ENCODE data around the gene ZNF791.
"Not testable (repeated sequence)": the region's sequence is repeated elsewhere in the genome, so short reads cannot be mapped to it uniquely, and the experiment has no call there.

Gene ZNF791

DNA sequence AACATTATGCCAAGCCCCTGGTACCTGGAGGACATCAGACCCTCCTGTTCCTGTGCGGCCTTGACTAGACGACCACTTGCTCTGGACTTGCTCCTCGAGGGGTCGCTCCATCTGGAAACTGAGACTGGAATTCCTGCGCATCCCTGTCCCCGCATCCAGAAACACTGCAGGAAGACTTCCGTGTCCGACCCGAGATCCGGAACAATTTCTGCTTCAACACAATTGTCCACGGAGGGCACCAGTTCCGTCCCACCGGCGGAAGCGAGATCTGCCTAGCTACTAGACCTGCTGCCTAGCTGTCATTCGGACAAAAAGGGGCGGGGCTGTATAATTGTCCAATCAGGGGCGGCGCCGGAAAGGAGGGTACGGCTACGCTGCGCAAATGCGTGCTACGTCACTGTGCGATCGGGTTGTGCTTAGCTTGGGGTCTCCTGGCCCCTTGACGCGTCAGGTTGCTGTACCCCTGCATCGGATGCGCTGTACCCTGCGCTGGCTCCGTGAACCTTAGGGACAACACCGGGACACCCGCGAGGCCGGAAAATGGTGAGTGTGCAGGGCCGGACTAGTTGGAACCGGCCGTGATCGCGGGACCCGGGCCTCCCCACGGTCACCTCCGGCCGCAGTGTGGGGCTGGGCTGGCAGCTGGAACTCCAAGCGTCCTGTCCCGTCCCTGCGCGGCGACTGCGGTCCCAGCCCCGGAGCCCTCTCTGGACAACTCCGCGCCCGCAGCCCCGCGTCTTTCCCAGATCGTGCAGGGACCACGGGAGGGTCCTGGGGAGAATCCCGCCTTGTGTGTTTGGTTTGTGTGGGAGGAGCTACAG, at the start of gene ZNF791, which contains the start of gene ZNF490:
Gene ZNF791 (plus strand): TSS at position 381 of the 821 bp plus-strand sequence. CDS start 160 bp downstream, at position 541.
Gene ZNF490 (minus strand): TSS at position 274 of the 821 bp plus-strand sequence. CDS start 133 bp downstream, at position 141.
- peak; percentile 98 for DNase-seq

- DNase-seq: peak; percentile 82
These were observed 46.6 kb upstream of the ZNF791 start for GRCh38 chr19:12564016-12564664.

DNA sequence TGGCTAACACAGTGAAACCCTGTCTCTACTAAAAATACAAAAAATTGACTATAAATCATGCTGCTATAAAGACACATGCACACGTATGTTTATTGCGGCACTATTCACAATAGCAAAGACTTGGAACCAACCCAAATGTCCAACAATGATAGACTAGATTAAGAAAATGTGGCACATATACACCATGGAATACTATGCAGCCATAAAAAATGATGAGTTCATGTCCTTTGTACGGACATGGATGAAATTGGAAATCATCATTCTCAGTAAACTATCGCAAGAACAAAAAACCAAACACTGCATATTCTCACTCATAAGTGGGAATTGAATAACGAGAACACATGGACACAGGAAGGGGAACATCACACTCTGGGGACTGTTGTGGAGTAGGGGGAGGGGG, 44.3 kb upstream of the ZNF791 start:
- not testable (repeated sequence) for DNase-seq

DNA sequence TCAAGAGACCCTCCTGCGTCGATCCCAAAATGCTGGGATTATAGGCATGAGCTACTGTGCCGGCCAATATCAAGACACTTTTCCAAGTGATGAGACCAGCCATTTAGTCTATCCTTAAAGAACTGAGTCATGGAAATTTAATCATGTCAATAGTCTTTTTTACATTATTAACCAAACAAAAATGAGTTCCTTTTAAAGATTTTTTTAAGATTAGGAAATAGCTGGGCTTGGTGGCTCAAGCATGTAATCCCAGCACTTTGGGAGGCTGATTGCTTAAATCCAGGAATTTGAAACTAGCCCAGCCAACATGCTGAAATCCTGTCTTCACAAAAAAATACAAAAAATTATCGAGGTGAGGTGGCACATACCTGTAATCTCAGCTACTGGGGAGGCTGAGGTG, 42.8 kb upstream of the ZNF791 start:
- DNase-seq: no peak

- no peak for DNase-seq
These were observed 36.7 kb upstream of the ZNF791 start for GRCh38 chr19:12574036-12574435.

GRCh38 chr19:12578641-12579040, 32.1 kb upstream of the ZNF791 start:
- DNase-seq: no peak

DNA sequence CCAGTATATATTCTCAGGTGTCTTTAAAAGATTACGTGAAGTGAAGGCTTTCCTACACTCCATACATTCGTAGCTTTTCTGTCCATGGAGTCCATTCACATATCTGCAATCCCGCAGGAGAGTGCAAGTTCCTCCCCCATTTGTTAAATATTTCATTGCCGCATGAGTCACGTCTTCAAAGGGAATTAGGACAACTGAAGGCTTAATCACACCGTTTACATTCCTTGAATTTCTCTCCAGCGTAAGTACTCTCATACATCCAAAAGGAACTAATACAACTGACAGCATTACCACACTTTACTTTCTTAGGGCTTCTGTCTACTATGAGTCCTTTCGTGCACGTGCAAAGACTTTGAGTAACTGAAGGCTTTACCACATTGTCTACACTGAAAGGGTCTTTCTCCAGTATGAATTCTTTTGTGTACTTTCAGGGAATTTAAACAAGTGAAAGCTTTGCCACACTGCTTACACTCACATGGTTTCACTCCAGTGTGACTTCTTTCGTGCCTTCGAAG, 30.5 kb upstream of the ZNF791 start:
- peak; percentile 51 for DNase-seq

DNA sequence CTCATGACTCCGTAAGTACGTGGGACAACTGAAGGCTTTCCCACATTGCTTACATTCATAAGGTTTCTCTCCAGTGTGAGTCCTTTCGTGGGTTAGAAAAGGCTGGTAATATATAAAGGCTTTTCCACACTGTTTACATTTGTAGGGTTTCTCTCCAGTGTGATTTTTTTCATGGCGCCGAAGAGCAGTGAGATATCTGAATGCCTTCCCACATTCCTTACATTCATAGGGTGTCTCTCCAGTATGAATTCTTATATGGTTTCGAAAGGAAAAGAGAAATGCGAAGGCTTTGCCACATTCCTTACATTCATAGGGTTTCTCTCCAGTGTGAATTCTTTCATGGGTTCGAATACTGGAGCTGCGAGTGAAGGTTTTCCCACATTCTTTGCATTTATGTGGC, 29.6 kb upstream of the ZNF791 start:
- DNase-seq: no peak

GRCh38 chr19:12596485-12596884, 14.2 kb upstream of the ZNF791 start:
- no peak for DNase-seq

DNA sequence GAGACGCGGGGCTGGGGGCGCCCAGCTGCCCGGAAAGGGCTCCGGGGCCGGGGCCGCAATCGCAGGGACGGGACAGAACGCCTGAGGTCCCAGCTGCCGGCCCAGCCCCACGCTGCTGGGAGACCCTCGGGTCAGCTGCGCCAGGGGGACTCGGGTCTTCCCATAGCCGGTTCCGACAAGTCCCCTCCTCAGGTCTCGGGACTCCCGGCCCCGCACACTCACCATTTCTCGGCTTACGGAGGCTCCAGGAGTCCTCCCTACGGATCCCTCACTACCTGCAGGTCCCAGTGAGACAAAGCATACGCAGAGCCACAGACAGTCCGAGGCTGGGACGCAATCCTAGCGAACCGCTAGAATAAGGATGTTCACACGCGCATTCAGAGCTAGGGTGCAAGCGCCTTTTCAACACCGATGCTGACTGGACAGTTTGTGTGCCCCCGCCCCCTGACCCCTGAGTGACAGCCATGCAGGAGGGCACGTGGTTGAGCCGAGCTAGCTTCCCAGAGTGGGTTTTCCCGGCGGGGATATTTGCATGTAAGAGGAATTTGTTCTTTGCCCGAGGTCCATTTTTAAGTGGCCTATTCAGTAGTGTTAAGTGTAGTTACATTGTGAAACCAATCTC, 13.7 kb upstream of the ZNF791 start:
- DNase-seq: no peak

DNA sequence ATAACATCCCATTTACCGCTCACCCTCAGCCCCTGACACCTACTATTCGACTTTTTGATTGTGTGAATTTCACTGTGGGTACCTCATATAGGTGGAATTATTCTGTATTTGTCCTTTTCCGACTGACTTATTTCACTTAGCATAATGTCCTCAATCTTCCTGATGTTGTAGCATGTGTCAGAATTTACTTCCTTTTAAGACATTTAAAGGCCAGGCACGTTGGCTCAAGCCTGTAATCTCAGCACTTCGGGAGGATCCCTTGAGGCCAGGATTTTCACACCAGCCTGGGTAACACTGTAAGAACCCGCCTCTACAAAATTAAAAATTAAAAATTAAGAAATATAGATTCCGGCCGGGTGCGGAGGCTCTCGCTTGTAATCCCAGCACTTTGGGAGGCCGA, 13.1 kb upstream of the ZNF791 start:
- no peak for DNase-seq

DNA sequence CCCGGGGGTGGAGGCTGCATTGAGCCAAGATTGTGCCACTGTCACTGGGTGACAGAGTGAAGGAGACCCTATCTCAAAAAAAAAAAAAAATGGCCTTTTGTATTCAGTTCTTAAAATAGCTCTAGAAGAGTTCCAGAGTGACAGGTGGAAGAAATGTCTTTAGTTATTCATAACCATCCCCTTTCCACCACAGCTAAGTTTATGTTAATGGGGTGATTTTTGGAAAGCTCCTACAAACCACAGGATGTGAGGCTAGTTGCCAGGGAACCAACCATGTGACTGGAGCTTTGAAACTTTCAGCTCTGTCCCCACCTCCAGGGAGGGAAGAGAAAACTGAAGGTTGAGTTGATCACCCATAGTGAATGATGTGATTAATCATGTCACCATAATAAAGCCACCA, 7.0 kb upstream of the ZNF791 start:
- peak; percentile 23 for DNase-seq

- no peak for DNase-seq
These were observed 3.9 kb upstream of the ZNF791 start for GRCh38 chr19:12606796-12607195.

DNA sequence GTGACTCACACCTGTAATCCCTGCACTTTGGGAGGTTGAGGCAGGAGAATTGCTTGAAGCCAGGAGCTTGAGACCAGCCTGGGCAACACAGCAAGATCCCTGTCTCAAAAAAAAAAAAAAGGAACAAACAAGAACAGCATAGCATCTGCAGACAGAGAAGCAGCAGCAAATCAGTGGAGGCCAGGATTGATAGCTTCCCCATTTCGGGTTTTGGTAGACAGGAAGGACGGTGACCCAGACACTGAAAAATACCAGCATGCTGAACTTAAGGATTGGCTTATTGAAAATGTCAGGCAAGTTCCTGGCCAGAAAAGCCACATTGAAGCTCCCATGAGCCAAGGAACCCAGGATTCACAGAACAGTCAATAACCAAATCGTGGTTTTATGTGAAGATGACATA, 3.1 kb upstream of the ZNF791 start:
- DNase-seq: no peak

- DNase-seq: peak; percentile 73
These were observed 610 bp downstream of the ZNF791 start for GRCh38 chr19:12611361-12611699.

DNA sequence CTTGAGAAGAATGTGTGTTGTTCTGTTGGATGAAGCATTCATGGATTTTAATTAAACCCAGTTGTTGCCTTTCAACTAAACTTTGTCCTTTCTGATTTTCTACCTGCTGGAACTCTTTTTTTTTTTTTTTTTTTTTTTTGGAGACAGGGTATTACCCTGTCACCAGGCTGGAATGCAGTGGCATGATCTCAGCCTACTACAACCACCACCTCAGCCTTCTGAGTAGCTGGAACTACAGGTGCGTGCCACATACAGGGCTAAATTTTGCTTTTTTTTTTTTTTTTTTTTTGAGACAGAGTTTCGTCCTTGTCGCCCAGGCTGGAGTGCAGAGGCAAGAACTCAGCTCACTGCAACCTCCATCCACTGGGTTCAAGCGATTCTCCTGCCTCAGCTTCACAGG, 6.9 kb downstream of the ZNF791 start:
- DNase-seq: no peak

GRCh38 chr19:12621253-12622024, 10.7 kb downstream of the ZNF791 start:
- DNase-seq: not testable (repeated sequence)

- DNase-seq: peak; percentile 19
These were observed 12.8 kb downstream of the ZNF791 start for GRCh38 chr19:12623361-12624031.

- no peak for DNase-seq
These were observed 16.2 kb downstream of the ZNF791 start for GRCh38 chr19:12626958-12627357.

DNA sequence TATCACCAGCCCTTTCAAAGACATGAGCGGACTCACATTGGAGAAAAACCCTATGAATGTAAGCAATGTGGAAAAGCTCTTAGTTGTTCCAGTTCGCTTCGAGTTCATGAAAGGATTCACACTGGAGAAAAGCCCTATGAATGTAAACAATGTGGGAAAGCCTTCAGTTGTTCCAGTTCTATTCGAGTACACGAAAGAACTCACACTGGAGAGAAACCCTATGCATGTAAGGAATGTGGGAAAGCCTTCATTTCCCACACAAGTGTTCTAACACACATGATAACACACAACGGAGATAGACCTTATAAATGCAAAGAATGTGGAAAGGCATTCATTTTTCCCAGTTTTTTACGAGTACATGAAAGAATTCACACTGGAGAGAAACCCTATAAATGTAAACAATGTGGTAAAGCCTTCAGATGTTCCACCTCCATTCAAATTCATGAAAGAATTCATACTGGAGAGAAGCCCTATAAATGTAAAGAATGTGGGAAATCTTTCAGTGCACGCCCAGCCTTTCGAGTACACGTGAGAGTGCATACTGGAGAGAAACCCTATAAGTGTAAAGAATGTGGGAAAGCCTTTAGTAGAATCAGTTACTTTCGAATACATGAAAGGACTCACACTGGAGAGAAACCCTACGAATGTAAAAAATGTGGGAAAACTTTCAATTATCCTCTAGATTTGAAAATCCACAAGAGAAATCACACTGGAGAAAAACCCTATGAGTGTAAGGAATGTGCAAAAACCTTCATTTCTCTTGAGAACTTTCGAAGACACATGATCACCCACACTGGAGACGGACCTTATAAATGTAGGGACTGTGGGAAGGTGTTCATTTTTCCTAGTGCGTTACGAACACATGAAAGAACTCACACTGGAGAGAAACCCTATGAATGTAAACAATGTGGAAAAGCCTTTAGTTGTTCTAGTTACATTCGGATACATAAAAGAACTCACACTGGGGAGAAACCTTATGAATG, 17.6 kb downstream of the ZNF791 start:
- peak; percentile 7 for DNase-seq

DNA sequence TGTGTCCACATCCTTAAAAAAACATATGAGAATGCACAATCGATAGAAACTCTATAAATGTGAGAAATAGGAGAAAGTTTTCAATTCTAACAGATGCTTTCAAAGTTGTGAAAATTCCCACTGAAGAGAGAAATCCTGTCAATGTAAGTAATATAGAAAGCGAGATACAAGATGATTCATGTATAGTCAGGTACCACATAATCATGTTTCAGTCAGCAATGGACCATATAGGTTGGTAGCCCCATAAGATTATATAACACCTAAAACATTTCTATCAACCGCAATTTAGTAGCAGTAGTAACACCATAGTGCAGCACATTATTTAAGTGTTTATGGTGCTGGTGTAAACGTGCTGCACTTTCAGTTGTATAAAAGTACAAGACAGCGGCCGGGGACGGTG, 18.5 kb downstream of the ZNF791 start:
- DNase-seq: no peak

All from fibroblast of upper back skin (primary cell).